Measurements from ENCODE around the gene RAE1. TPM values are rescaled to one million over a fixed set of nuclear protein-coding genes. Genes with fewer than 3 reads are reported as not detected.

RAE1 gene
- total and polyA plus RNA-seq, 3 donors from 2014 or later = 111 to 292 (median 157) TPM

GRCh38 chr20:57315083-57315975, 35.7 kb upstream of the RAE1 start:
- no peak overlapping the region for H3K27ac ChIP-seq
- H3K9me3 ChIP-seq = no peaks in the 10 kb centered on the region
- DNase-seq = no peak
- no peaks in the 10 kb centered on the region for H3K4me1 ChIP-seq
- H3K36me3 ChIP-seq (ENCODE audit: low read depth, missing control alignments) = no peaks in the 10 kb centered on the region
- H3K4me3 ChIP-seq = no peak overlapping the region
- no peak for TF ChIP-seq POLR2A (IDR thresholded peaks at IDR 0.05)
- TF ChIP-seq, protein P1, sequence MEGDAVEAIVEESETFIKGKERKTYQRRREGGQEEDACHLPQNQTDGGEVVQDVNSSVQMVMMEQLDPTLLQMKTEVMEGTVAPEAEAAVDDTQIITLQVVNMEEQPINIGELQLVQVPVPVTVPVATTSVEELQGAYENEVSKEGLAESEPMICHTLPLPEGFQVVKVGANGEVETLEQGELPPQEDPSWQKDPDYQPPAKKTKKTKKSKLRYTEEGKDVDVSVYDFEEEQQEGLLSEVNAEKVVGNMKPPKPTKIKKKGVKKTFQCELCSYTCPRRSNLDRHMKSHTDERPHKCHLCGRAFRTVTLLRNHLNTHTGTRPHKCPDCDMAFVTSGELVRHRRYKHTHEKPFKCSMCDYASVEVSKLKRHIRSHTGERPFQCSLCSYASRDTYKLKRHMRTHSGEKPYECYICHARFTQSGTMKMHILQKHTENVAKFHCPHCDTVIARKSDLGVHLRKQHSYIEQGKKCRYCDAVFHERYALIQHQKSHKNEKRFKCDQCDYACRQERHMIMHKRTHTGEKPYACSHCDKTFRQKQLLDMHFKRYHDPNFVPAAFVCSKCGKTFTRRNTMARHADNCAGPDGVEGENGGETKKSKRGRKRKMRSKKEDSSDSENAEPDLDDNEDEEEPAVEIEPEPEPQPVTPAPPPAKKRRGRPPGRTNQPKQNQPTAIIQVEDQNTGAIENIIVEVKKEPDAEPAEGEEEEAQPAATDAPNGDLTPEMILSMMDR (IDR thresholded peaks at IDR 0.05) = no peak
- 82 to 89% methylated on average over 8 of the region's 8 CpGs for WGBS, 2 donors
- no peaks in the 10 kb centered on the region for H3K27me3 ChIP-seq
- intact Hi-C loops (cut with DNase I; ENCODE audit: low total_unique reads) = no loop called here

DNA sequence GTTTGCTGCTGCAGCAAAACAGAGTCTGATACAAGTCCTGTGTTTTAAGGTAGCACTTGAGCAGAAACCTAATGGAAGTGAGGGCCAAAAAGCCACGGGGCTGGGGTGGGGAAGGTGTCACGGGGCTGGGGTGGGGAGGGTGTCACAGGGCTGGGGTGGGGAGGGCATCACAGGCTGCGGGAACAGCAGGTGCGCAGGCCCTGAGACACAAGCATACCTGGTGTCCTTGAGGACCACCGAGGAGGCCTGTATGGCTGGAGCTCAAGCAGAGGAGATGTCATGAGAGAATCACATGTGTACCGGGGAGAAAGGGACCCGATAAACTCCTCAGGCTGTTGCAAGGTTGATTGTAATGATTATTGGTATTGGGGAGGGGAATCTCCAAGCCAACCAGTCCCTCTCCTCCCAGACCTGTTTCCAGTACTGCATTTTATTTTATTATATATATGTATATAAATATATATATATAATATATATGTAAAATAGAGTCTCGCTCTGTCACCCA, 35.0 kb upstream of the RAE1 start:
- Histone ChIP-seq H3K4me1 (no peaks in the 10 kb centered on the region), H3K4me3 (no peak overlapping the region), H3K27me3 (no peaks in the 10 kb centered on the region), H3K27ac (no peak overlapping the region), H3K36me3 (ENCODE audit: low read depth, missing control alignments) (no peaks in the 10 kb centered on the region), H3K9me3 (no peaks in the 10 kb centered on the region)
- intact Hi-C loops (cut with DNase I; ENCODE audit: low total_unique reads) = no loop called here
- no peak for DNase-seq
- TF ChIP-seq, protein P1 (IDR thresholded peaks at IDR 0.05) = no peak
- no peak for TF ChIP-seq POLR2A (IDR thresholded peaks at IDR 0.05)
- 85 to 92% methylated on average over 7 to 8 of the region's 8 CpGs for WGBS, 2 donors

GRCh38 chr20:57316795-57317201, 34.3 kb upstream of the RAE1 start:
- Histone ChIP-seq H3K36me3 (ENCODE audit: low read depth, missing control alignments) (no peaks in the 10 kb centered on the region), H3K27ac (no peak overlapping the region), H3K27me3 (no peaks in the 10 kb centered on the region), H3K4me1 (no peaks in the 10 kb centered on the region), H3K9me3 (no peaks in the 10 kb centered on the region), H3K4me3 (no peak overlapping the region)
- 82 to 83% methylated on average over 7 to 9 of the region's 9 CpGs for WGBS, 2 donors
- intact Hi-C loops (cut with DNase I; ENCODE audit: low total_unique reads) = no loop called here
- no peak for DNase-seq
- TF ChIP-seq, protein P1 (IDR thresholded peaks at IDR 0.05) = no peak
- no peak for TF ChIP-seq POLR2A (IDR thresholded peaks at IDR 0.05)

- no peak overlapping the region for H3K27ac ChIP-seq
- no peaks in the 10 kb centered on the region for H3K36me3 ChIP-seq (ENCODE audit: low read depth, missing control alignments)
- DNase-seq = no peak
- no peaks in the 10 kb centered on the region for H3K9me3 ChIP-seq
- no peaks in the 10 kb centered on the region for H3K27me3 ChIP-seq
- H3K4me3 ChIP-seq = no peak overlapping the region
- no peaks in the 10 kb centered on the region for H3K4me1 ChIP-seq
- no peak for TF ChIP-seq POLR2A (IDR thresholded peaks at IDR 0.05)
- TF ChIP-seq, protein P1 (IDR thresholded peaks at IDR 0.05) = no peak
- intact Hi-C loops (cut with DNase I; ENCODE audit: low total_unique reads) = no loop called here
- WGBS, 2 donors = 86 to 89% methylated on average over 8 of the region's 8 CpGs
Measured at GRCh38 chr20:57317316-57317788, 33.7 kb upstream of the RAE1 start.

All from testis (tissue), 3 donors.